ENCODE data around the gene TTLL4. TPM values are rescaled to one million over a fixed set of nuclear protein-coding genes. Genes with fewer than 3 reads are reported as not detected.

TTLL4 gene
- total and polyA plus RNA-seq, 2 of the 8 experiments (the other 6 are each of a cell fraction or from before 2014, with no cell fraction given), result 71.1 to 105 TPM

- H3K4me1 ChIP-seq (replicated peaks in 1 of 4; ENCODE audit: control insufficient read depth in 3 of 4, insufficient read depth in 4 of 4, low read length in 3 of 4), result no peaks in the 10 kb centered on the region
- no peak for TF ChIP-seq CEBPB (IDR thresholded peaks at IDR 0.05; ENCODE audit: low read depth, low read length)
- TF ChIP-seq TAF7 (optimal IDR thresholded peaks at IDR 0.05; ENCODE audit: borderline replicate concordance, low read depth, low read length), result no peak
- no peak for TF ChIP-seq JUN (IDR thresholded peaks at IDR 0.05; ENCODE audit: low read depth, low read length)
Observed at GRCh38 chr2:218755567-218756404, 45.2 kb downstream of the TTLL4 start.

More at GRCh38 chr2:218755567-218756404, 45.2 kb downstream of the TTLL4 start:
- WGBS, 2 experiments (ENCODE audit: extremely low coverage in 1 of 2, insufficient coverage in 1 of 2, insufficient read length in 1 of 2, insufficient replicate concordance in 2 of 2, low coverage in 1 of 2, low lambda C conversion rate in 2 of 2, missing lambda C conversion rate in 1 of 2), result 91% methylated on average over 10 of the region's 10 CpGs; no CpG with 5 or more reads in 1 of the 2 experiments
- Histone ChIP-seq H4K91ac (replicated peaks; ENCODE audit: insufficient read length, low read length) (no peak overlapping the region), H2BK12ac (ENCODE audit: low read depth, low read length) (no peak overlapping the region), H3K27me3 (replicated peaks in 1 of 4; ENCODE audit: control insufficient read depth in 3 of 4, extremely low read depth in 1 of 4, insufficient read depth in 3 of 4, low read length in 3 of 4) (no peaks in the 10 kb centered on the region), H2BK5ac (ENCODE audit: low read depth, low read length) (no peak overlapping the region), H2AK5ac (ENCODE audit: low read depth, low read length) (no peak overlapping the region), H3K18ac (ENCODE audit: extremely low read depth, low read length) (no peak overlapping the region), H3K56ac (replicated peaks; ENCODE audit: insufficient read length, low read depth, low read length) (no peak overlapping the region), H3K23me2 (ENCODE audit: low read depth, low read length) (no peaks in the 10 kb centered on the region), H2BK15ac (ENCODE audit: low read length) (no peak overlapping the region), H3K4ac (replicated peaks; ENCODE audit: insufficient read length, low read depth, low read length) (no peak overlapping the region), H3K79me1 (ENCODE audit: low read depth, low read length) (no peaks in the 10 kb centered on the region), H2BK120ac (replicated peaks; ENCODE audit: low read depth, low read length) (no peak overlapping the region), H4K20me1 (replicated peaks in 1 of 2; ENCODE audit: control insufficient read depth in 1 of 2, insufficient read depth in 2 of 2, low read length in 2 of 2) (no peaks in the 10 kb centered on the region), H3K4me2 (ENCODE audit: insufficient read depth in 1 of 2, low read depth in 2 of 2, low read length in 2 of 2) (no peak overlapping the region), H3K36me3 (ENCODE audit: control insufficient read depth in 2 of 4, insufficient read depth in 4 of 4, low read length in 3 of 4) (peaks cover 17 to 56% (median 42%) of the 10 kb centered on the region in 4 experiments), H2BK20ac (ENCODE audit: low read length) (no peak overlapping the region), H3K23ac (ENCODE audit: insufficient read length) (no peak overlapping the region), H3K4me3 (ENCODE audit: extremely low read depth in 1 of 4, insufficient read depth in 2 of 4, low read depth in 3 of 4, low read length in 4 of 4) (no peak overlapping the region), H3K9ac (replicated peaks in 1 of 4; ENCODE audit: extremely low read depth in 1 of 4, low read depth in 3 of 4, low read length in 3 of 4) (no peak overlapping the region), H2AFZ (ENCODE audit: low read length) (no peak overlapping the region), H4K5ac (ENCODE audit: insufficient read length, low read depth, low read length) (no peak overlapping the region), H3K27ac (ENCODE audit: low read depth, low read length) (no peak overlapping the region), H3K9me3 (ENCODE audit: insufficient read depth in 2 of 2, low read depth in 1 of 2, low read length in 1 of 2) (no peaks in the 10 kb centered on the region), H3K14ac (ENCODE audit: insufficient read length) (no peak overlapping the region), H4K8ac (ENCODE audit: extremely low read depth, insufficient read depth, low read length) (no peak overlapping the region), H3K79me2 (ENCODE audit: control insufficient read depth in 1 of 2, insufficient read depth in 2 of 2, low read length in 2 of 2) (no peaks in the 10 kb centered on the region)
- DNase-seq (ENCODE audit: low read depth in 1 of 2, low spot score in 2 of 2) (no peak), FAIRE-seq (no peak)
- ChIA-PET CTCF (ENCODE audit: partially characterized antibody) (interaction anchor here (0.6 to 1.5 kb wide), 3 partner anchors 29 to 393 kb away, joined by 3 to 7 read pairs (median 4); no protein-coding TSS in a partner anchor), POLR2A (ENCODE audit: partially characterized antibody) (interaction anchor here (0.5 to 2.0 kb wide), 2 partner anchors 12 to 108 kb away, joined by 3 to 4 read pairs; no protein-coding TSS in a partner anchor)

Data from H1 (cell line).